HS-5 (cell line): ENCODE results near the gene SRCIN1.

Source experiments
- DNase-seq: peaks from one replicate; pipeline ENCODE4 v3.0.0-alpha.2; 2012; ENCODE audit warnings: low read depth

The SRCIN1 gene

GRCh38 chr17:38598536-38598935 is 7.2 kb downstream of the SRCIN1 start:
- no peak for DNase-seq

GRCh38 chr17:38597375-38597774 is 8.4 kb downstream of the SRCIN1 start:
- DNase-seq = no peak

GRCh38 chr17:38596651-38597050 is 9.1 kb downstream of the SRCIN1 start:
- DNase-seq = no peak

- DNase-seq = no peak
Observed at GRCh38 chr17:38595892-38596291, 9.9 kb downstream of the SRCIN1 start.

- no peak for DNase-seq
Observed at GRCh38 chr17:38594152-38594551, 11.6 kb downstream of the SRCIN1 start.

- no peak for DNase-seq
Observed at GRCh38 chr17:38592487-38592886, 13.3 kb downstream of the SRCIN1 start.

- DNase-seq = peak; percentile 38
Observed at GRCh38 chr17:38591759-38592241, 14.0 kb downstream of the SRCIN1 start.

GRCh38 chr17:38590988-38591758 is 14.6 kb downstream of the SRCIN1 start:
- DNase-seq = no peak

DNA sequence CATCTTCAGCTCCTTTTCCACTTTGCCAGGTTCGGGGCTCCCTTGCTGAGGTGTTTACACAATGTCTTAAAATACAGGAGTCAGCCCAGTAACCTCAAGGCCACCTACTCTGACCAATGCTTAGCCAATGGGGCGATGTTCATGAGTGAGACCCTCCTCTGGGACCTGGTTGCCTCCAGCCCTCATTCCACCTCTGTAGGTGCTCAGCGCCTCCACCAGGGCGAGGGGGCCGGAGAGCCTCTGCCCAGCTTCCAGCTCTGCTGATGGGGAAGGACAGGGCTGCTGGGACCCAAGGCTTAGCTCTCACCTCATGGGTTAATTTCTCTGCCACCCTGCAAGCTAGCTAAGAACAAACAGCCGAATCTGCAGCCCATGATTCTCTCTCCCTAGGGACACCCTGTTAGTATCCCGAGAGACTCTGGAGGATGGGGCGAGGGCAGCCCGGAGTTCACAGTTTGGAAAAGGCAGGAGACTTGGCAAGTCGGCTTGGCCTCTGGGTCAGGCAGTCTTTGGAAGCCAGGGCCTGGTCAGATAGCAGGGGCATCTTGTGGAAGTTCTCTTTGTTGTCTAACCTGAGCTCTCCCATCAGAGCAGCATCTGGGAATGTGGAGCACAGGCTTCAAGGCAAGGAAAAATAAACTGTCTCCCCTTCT is 16.2 kb downstream of the SRCIN1 start:
- no peak for DNase-seq

DNA sequence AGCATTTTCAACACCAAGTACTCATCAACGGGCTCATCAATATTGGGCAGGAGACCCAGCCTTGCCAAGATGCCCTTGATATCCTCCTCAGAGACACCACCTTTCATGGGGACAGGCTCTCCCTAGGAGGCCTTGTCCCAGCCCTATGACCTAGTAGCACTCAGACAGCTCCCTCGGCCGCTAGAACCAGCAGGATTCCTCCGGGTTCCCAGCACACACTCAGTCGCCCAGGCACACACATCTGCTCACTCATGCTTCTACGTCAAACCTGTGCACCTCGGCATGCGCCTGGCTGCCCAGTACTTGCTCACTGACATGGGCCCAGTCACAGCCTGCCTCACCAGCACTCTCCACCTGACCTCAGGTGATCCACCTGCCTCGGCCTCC is 17.0 kb downstream of the SRCIN1 start:
- no peak for DNase-seq

GRCh38 chr17:38587947-38588787 is 17.6 kb downstream of the SRCIN1 start:
- no peak for DNase-seq

- no peak for DNase-seq
Observed at GRCh38 chr17:38587203-38587602, 18.5 kb downstream of the SRCIN1 start.

GRCh38 chr17:38586788-38587187 is 19.0 kb downstream of the SRCIN1 start:
- no peak for DNase-seq

GRCh38 chr17:38585918-38586529 is 19.7 kb downstream of the SRCIN1 start:
- no peak for DNase-seq

- no peak for DNase-seq
Observed at GRCh38 chr17:38585056-38585917, 20.5 kb downstream of the SRCIN1 start.

- no peak for DNase-seq
Observed at GRCh38 chr17:38584350-38584925, 21.3 kb downstream of the SRCIN1 start.

GRCh38 chr17:38583828-38584349 is 21.9 kb downstream of the SRCIN1 start:
- no peak for DNase-seq

GRCh38 chr17:38583176-38583575 is 22.6 kb downstream of the SRCIN1 start:
- DNase-seq = no peak

DNA sequence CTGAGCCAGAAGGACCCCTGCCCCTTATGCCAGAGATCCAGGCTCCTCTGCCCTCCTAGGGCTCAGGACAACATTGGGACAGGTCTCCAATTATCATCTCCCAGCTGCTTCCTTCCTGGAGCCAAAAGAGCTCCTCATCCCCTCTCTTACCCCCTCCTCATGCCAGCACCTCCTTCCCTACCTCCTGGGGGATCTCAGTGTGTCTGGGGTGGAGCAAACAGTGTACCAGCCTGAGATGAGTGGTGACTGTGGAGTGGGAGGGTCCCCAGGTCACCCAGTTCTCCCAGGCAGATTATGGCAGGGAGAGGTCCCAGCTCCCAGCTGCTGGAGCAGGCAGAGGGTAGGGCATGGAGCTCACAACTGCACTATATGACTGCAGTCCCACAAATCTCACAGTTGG is 23.7 kb downstream of the SRCIN1 start:
- no peak for DNase-seq

GRCh38 chr17:38579934-38580333 is 25.8 kb downstream of the SRCIN1 start:
- DNase-seq = no peak

DNA sequence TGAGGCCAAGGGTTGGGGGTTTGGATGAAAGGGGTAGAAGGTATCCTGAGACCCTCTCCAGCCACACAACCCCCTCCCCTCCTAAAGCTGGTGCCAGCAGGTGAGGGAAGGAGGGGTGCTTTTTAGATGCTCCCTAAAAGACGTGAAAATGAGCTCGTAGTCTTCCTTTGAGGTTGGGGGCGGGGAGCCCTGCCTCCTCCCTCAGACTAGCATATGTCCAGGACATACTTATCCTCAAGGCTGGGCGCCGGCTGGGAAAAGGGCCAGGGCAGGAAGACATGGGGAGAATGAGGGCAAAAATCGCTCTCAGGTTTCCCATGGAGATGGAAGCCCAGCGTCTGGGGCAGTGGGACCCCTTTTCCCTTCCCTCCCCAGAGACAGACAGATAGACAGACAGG is 26.7 kb downstream of the SRCIN1 start:
- no peak for DNase-seq
